HepG2 (cell line): Measurements from ENCODE around the gene FSHR. TPM values are rescaled to one million over a fixed set of nuclear protein-coding genes. Genes with fewer than 3 reads are reported as not detected.

ENCODE experiments used
- ATAC-seq: fragments of 200-7000 bp; cut with Tn5 transposase; 3 replicates; pipeline ENCODE4 v1.9.1; 2020; ENCODE audit warnings: mild to moderate bottlenecking, moderate library complexity
- BruUV-seq: library from RNA; stranded (reverse); fragments of 400-500 nt; replicated peaks from 2 replicates; lab custom pipeline; 2021; lab: Mats Ljungman, UMichigan
- CTCF ChIA-PET: fragments of 300-600 bp; formaldehyde crosslinking; extraction: SDS; loops from one replicate; lab custom pipeline; 2021; ENCODE audit warnings: low total read pairs, inconsistent platforms, low intra/inter-chr PET ratio; lab: Yijun Ruan, JAX
- POLR2A ChIA-PET: fragments of 350-600 bp; sonication (Branson Sonifier 250); formaldehyde crosslinking; loops from one replicate; lab custom pipeline; 2020; ENCODE audit warnings: antibody characterized with exemption, inconsistent platforms; lab: Yijun Ruan, JAX
- DNase-seq: peaks from one replicate; pipeline ENCODE4 v3.0.0-alpha.2; 2015; ENCODE audit warnings: low spot score
- FAIRE-seq: peaks from 3 replicates; lab custom pipeline; 2011; peaks lifted over from hg19 to GRCh38; lab: Jason Lieb, UNC
- H2AFZ ChIP-seq: one replicate; pipeline ENCODE4 v1.6.1; 2011; ENCODE audit warnings: low read length, inconsistent platforms
- H3K27ac ChIP-seq: fragments of 300-600 bp; 3 replicates; pipeline ENCODE4 v1.8.0; 2011; ENCODE audit warnings: mixed run types, mild to moderate bottlenecking, mixed read lengths, low read length, inconsistent platforms; ENCODE audit not compliant: insufficient read depth; ENCODE audit errors: extremely low read length
- H3K27me3 ChIP-seq, 2 experiments: fragments of 200-600 bp in 1 of 2; 2 replicates in 1 of 2; 3 replicates in 1 of 2; pipeline versions ENCODE4 v1.6.0 to v1.8.0; 2011; ENCODE audit warnings: low read length in 2 of 2, mild to moderate bottlenecking in 2 of 2, moderate library complexity in 2 of 2, inconsistent platforms in 1 of 2; ENCODE audit not compliant: insufficient read depth in 2 of 2, control insufficient read depth in 1 of 2
- H3K36me3 ChIP-seq, 2 experiments: fragments of 200-600 bp in 1 of 2; replicated peaks in 1 of 2; 2 replicates in 1 of 2; 3 replicates in 1 of 2; pipeline versions ENCODE4 v1.5.1 to v1.8.0; 2011; ENCODE audit warnings: low read length in 2 of 2, inconsistent platforms in 1 of 2; ENCODE audit not compliant: insufficient read depth in 2 of 2, control insufficient read depth in 1 of 2
- H3K4me1 ChIP-seq: 2 replicates; pipeline ENCODE4 v1.5.1; 2012; ENCODE audit warnings: low read length, inconsistent platforms; ENCODE audit not compliant: insufficient read depth
- H3K4me2 ChIP-seq: 2 replicates; pipeline ENCODE4 v1.6.0; 2011; ENCODE audit warnings: low read depth, low read length, inconsistent platforms
- H3K4me3 ChIP-seq, 3 experiments: fragments of 200-600 bp in 1 of 3; sonication (generic), shearing (Covaris generic) in 1 of 3; replicated peaks in 1 of 3; 2 replicates each; pipeline ENCODE4 v1.5.1; 2011 to 2016; ENCODE audit warnings: low read length in 3 of 3, inconsistent platforms in 2 of 3, low read depth in 2 of 3, mild to moderate bottlenecking in 2 of 3, control low read depth in 1 of 3, mixed read lengths in 1 of 3; ENCODE audit not compliant: insufficient read depth in 1 of 3
- H3K79me2 ChIP-seq: one replicate; pipeline ENCODE4 v1.6.1; 2011; ENCODE audit warnings: low read length, inconsistent platforms; ENCODE audit not compliant: insufficient read depth
- H3K9ac ChIP-seq: 2 replicates; pipeline ENCODE4 v1.6.0; 2011; ENCODE audit warnings: mild to moderate bottlenecking, low read depth, low read length, inconsistent platforms; ENCODE audit not compliant: insufficient read depth
- H3K9me3 ChIP-seq: 2 replicates; pipeline ENCODE4 v1.5.1; 2012; ENCODE audit warnings: mild to moderate bottlenecking, low read length
- H4K20me1 ChIP-seq: 2 replicates; pipeline ENCODE4 v1.6.0; 2011; ENCODE audit warnings: inconsistent platforms, mild to moderate bottlenecking, low read length, moderate library complexity; ENCODE audit not compliant: insufficient read depth
- ATF7 ChIP-seq, 2 experiments: fragments of 450-650 bp in 1 of 2; sonication (generic) in 1 of 2; formaldehyde crosslinking in 1 of 2; IDR thresholded peaks; 2 replicates each; pipeline versions ENCODE4 v1.4.0 to v1.6.1; 2016 to 2020; ENCODE audit warnings: antibody characterized with exemption in 1 of 2, mild to moderate bottlenecking in 1 of 2, missing genetic modification reagents in 1 of 2
- GTF3A ChIP-seq: sonication (generic); formaldehyde crosslinking; conservative IDR thresholded peaks from 2 replicates; pipeline ENCODE4 v1.4.0; 2020; ENCODE audit warnings: mild to moderate bottlenecking, missing genetic modification reagents
- HIC2 ChIP-seq: sonication (generic); formaldehyde crosslinking; IDR thresholded peaks from 2 replicates; pipeline ENCODE4 v1.9.0; 2022; ENCODE audit warnings: low read depth, missing genetic modification reagents
- KAT2B ChIP-seq: fragments of 150-350 bp; IDR thresholded peaks from 2 replicates; pipeline ENCODE4 v1.6.1; 2014; ENCODE audit warnings: low read depth, low read length, borderline replicate concordance
- KDM5B ChIP-seq: sonication (generic); formaldehyde crosslinking; IDR thresholded peaks from 2 replicates; pipeline ENCODE4 v1.4.0; 2020; ENCODE audit warnings: missing genetic modification reagents, mild to moderate bottlenecking, borderline replicate concordance
- KIAA2018 ChIP-seq: sonication (generic); formaldehyde crosslinking; IDR thresholded peaks from 2 replicates; pipeline ENCODE4 v1.5.0; 2020; ENCODE audit warnings: mild to moderate bottlenecking, missing genetic modification reagents, borderline replicate concordance
- MAFK ChIP-seq, 2 experiments: IDR thresholded peaks in 1 of 2; conservative IDR thresholded peaks in 1 of 2; 2 replicates each; pipeline ENCODE4 v1.6.1; 2011; ENCODE audit warnings: improper control_type of control experiment in 2 of 2, low read length in 2 of 2
- NFATC3 ChIP-seq: sonication (generic); formaldehyde crosslinking; IDR thresholded peaks from 2 replicates; pipeline ENCODE4 v1.5.1; 2020; ENCODE audit warnings: mild to moderate bottlenecking, missing genetic modification reagents
- ZBTB46 ChIP-seq: sonication (generic); formaldehyde crosslinking; IDR thresholded peaks from 2 replicates; pipeline ENCODE4 v1.4.0; 2020; ENCODE audit warnings: mild to moderate bottlenecking, missing genetic modification reagents, borderline replicate concordance
- WGBS: methylation state at CpG from one replicate; pipeline ENCODE4 v1.1.6; 2017; ENCODE audit warnings: low lambda C conversion rate; 5-methylcytosine and 5-hydroxymethylcytosine counted together
- in situ Hi-C: cut with HindIII; loops from 2 replicates; pipeline ENCODE4 v1.10.0; 2017; ENCODE audit warnings: low pct_unique_long_range_greater_than_20kb; ENCODE audit not compliant: extremely low pct_ligation_motif_present
- intact Hi-C: fragments of 100-400 bp; cut with micrococcal nuclease; formaldehyde crosslinking; loops from one replicate; pipeline ENCODE4 v1.10.0; 2022; ENCODE audit not compliant: unreplicated experiment
- polyA plus RNA-seq, 8 experiments: library from polyadenylated mRNA; depleted of rRNA in 3 of 8; stranded (reverse) in 7 of 8; unstranded in 1 of 8; fragments of >200 nt; fragmentation: Illumina TruSeq in 4 of 8; extraction: Trizol in 4 of 8; gene quantifications; 2 replicates each; pipeline versions ENCODE4 v1.2.1 to v1.2.3, GENCODE V29; 2011 to 2016; ENCODE audit warnings: low read depth in 4 of 8, missing spikeins in 1 of 8, mixed read lengths in 1 of 8; ENCODE audit not compliant: insufficient read depth in 1 of 8
- total RNA-seq, 5 experiments: library from RNA; depleted of rRNA; stranded (reverse); fragments of >200 nt; fragmentation: Illumina TruSeq; extraction: Trizol; gene quantifications; 2 replicates each; pipeline ENCODE4 v1.2.3, GENCODE V29; 2016; ENCODE audit warnings: low read depth in 1 of 5

The FSHR gene
- total and polyA plus RNA-seq, 2 of the 13 experiments (the other 11 are each of a cell fraction or from before 2014, with no cell fraction given) = not detected

GRCh38 chr2:49186050-49186648 lies 31.8 kb upstream of the FSHR start (continued):
- peak; percentile 47 for TF ChIP-seq ATF7 (IDR thresholded peaks at IDR 0.05)
- TF ChIP-seq ATF7 (CRISPR knock-in tag; IDR thresholded peaks at IDR 0.05) = no peak
- TF ChIP-seq MAFK (conservative IDR thresholded peaks at IDR 0.05 in 1 of 2, IDR thresholded peaks at IDR 0.05 in 1 of 2; ENCODE audit: low read length in 2 of 2) = peak; percentile 52 to 71; a peak in 3 of 4 replicates
- no peak for TF ChIP-seq KAT2B

- H3K27ac ChIP-seq = no peak overlapping the region
- H3K36me3 ChIP-seq = no peaks in the 10 kb centered on the region
- BruUV-seq = no TSS peak
- H3K27me3 ChIP-seq = no peaks in the 10 kb centered on the region
- POLR2A ChIA-PET = no interaction called here
- no peaks in the 10 kb centered on the region for H4K20me1 ChIP-seq
- no peak for ATAC-seq
- 28% methylated on average over 7 of the region's 7 CpGs for WGBS
- no peaks in the 10 kb centered on the region for H3K9me3 ChIP-seq
- no peaks in the 10 kb centered on the region for H3K79me2 ChIP-seq
- no peak overlapping the region for H2AFZ ChIP-seq
- intact Hi-C loops = no loop called here
- no peak for DNase-seq
- in situ Hi-C loops = no loop called here
- H3K4me3 ChIP-seq = no peak overlapping the region
- H3K4me2 ChIP-seq = no peak overlapping the region
- CTCF ChIA-PET = no interaction called here
- H3K4me1 ChIP-seq = no peaks in the 10 kb centered on the region
- FAIRE-seq = no peak
- H3K9ac ChIP-seq = no peak overlapping the region
- TF ChIP-seq KIAA2018 = no peak
- no peak for TF ChIP-seq GTF3A (CRISPR knock-in tag)
- no peak for TF ChIP-seq ZBTB46 (CRISPR knock-in tag)
- TF ChIP-seq HIC2 (CRISPR knock-in tag) = no peak
- TF ChIP-seq KDM5B = no peak
- TF ChIP-seq NFATC3 = no peak
These were observed 24.3 kb upstream of the FSHR start for GRCh38 chr2:49178656-49179055.
